ENCODE data around the gene OR4A47.
"Not testable (repeated sequence)": the region's sequence is repeated elsewhere in the genome, so short reads cannot be mapped to it uniquely, and the experiment has no call there.

Gene OR4A47

GRCh38 chr11:48488493-48488892 is at the start of gene OR4A47:
TSS of gene OR4A47 (plus strand) at chr11:48488793. CDS start at chr11:48488793, 0 bp downstream.
- not testable (repeated sequence) for DNase-seq

GRCh38 chr11:48455909-48456308 is 32.7 kb upstream of the OR4A47 start:
- not testable (repeated sequence) for DNase-seq

- not testable (repeated sequence) for DNase-seq
Observed at GRCh38 chr11:48473966-48474365, 14.6 kb upstream of the OR4A47 start.

- not testable (repeated sequence) for DNase-seq
Observed at GRCh38 chr11:48474703-48475102, 13.9 kb upstream of the OR4A47 start.

- not testable (repeated sequence) for DNase-seq
Observed at GRCh38 chr11:48506169-48506568, 17.6 kb downstream of the OR4A47 start.

GRCh38 chr11:48538991-48539390 is 50.4 kb downstream of the OR4A47 start:
- no peak for DNase-seq
